GM13976 (cell line): ENCODE results near the gene MCM9.
"Not testable (repeated sequence)": the region's sequence is repeated elsewhere in the genome, so short reads cannot be mapped to it uniquely, and the experiment has no call there.

ENCODE experiments used
- DNase-seq: peaks from one replicate; pipeline ENCODE4 v3.0.0; 2012; ENCODE audit warnings: low spot score
- CTCF ChIP-seq: IDR thresholded peaks from 2 replicates; pipeline ENCODE4 v1.5.1; 2012; ENCODE audit warnings: borderline replicate concordance, mild to moderate bottlenecking; ENCODE audit not compliant: insufficient read depth; ENCODE audit errors: extremely low read depth, missing control alignments, control extremely low read depth
- in situ Hi-C: fragments of 300-500 bp; cut with MboI; formaldehyde crosslinking; loops from one replicate; pipeline ENCODE4 v1.12.0; 2022; ENCODE audit warnings: low sequenced_read_pairs, mixed read lengths, inconsistent platforms; ENCODE audit not compliant: unreplicated experiment

The MCM9 gene

DNA sequence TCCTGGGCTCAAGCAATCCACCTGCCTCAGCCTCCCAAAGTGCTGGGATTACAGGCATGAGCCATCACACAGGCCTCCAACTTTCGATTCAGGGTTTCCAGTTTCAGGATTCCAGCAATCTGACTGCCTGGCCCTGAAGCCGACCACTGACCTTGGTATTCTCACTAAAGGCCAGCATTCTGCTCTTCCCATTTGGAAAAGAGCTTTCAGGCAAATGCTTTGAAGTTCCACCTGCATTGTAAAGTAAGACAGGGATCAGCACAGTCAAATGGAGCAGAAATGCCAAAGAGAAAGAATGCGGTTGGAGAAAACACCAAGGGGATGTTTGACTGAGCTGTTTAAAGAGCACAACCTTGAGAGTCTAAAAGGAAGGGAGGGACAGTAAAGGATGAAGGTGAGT, 166.5 kb downstream of the MCM9 start:
- in situ Hi-C loops: no loop called here
- no peak for DNase-seq

GRCh38 chr6:118765316-118765715, 169.6 kb downstream of the MCM9 start:
- DNase-seq, in situ Hi-C loops: not testable (repeated sequence)

More for the DNA sequence above, 166.5 kb downstream of the MCM9 start:
- TF ChIP-seq CTCF: no peak

DNA sequence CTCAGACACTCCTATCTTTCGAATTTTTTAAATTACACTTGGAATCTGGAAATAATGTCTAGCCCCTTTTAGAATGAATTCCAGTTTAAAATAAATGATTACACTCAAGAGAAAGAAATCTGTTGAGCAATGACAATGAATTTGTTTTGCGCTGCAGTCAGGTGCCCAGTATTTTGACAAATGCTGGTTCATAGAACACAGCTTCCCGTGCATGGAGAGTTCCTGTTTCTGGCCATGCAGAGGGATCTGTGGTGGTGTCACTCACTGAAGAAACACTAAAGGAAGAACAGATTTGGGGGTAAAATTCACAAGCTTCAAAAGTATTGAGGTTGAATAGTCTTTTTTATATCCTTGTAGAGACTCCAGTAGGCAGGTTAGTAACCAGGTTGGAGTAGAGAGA, 170.2 kb downstream of the MCM9 start:
- TF ChIP-seq CTCF: no peak

More for the DNA sequence above, 170.2 kb downstream of the MCM9 start:
- in situ Hi-C loops: no loop called here
- DNase-seq: no peak
